ENCODE measurements around the gene PCNX2.
A peak's percentile ranks its signal among the peaks of the same experiment; 100 is the strongest.

PCNX2 gene

DNA sequence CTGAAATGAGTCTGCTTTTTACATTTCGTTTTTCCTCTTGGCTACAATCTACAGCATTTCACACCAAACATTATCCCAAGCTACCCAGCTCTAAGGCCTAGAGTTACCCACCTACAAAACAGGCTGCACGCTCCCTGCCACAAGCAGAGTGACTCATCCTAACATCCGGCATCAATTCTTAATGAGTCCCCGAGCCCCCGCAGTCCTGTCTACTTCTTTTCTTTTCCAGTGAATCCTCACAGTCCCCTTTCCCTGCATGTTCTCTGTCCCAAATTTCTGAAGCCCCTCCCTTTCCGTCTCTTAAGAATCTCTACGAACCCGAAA, 650 bp downstream of the PCNX2 start:
- Histone ChIP-seq H3K4me1 (peaks cover 0 to 8% (median 6%) of the 10 kb centered on the region in 4 donors), H3K27ac (peak overlapping the region in 1 of 2 donors; percentile 22), H3K36me3 (no peaks in the 10 kb centered on the region), H3K27me3 (peaks cover 0 to 9% of the 10 kb centered on the region in 2 donors), H3K4me3 (peak overlapping the region; percentile 52 to 69), H3K9me3 (no peaks in the 10 kb centered on the region)
- no peak for DNase-seq
- intact Hi-C loops (cut with DNase I; ENCODE audit: low total_unique reads): no loop called here
- TF ChIP-seq, protein P1, sequence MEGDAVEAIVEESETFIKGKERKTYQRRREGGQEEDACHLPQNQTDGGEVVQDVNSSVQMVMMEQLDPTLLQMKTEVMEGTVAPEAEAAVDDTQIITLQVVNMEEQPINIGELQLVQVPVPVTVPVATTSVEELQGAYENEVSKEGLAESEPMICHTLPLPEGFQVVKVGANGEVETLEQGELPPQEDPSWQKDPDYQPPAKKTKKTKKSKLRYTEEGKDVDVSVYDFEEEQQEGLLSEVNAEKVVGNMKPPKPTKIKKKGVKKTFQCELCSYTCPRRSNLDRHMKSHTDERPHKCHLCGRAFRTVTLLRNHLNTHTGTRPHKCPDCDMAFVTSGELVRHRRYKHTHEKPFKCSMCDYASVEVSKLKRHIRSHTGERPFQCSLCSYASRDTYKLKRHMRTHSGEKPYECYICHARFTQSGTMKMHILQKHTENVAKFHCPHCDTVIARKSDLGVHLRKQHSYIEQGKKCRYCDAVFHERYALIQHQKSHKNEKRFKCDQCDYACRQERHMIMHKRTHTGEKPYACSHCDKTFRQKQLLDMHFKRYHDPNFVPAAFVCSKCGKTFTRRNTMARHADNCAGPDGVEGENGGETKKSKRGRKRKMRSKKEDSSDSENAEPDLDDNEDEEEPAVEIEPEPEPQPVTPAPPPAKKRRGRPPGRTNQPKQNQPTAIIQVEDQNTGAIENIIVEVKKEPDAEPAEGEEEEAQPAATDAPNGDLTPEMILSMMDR (IDR thresholded peaks at IDR 0.05): no peak

DNA sequence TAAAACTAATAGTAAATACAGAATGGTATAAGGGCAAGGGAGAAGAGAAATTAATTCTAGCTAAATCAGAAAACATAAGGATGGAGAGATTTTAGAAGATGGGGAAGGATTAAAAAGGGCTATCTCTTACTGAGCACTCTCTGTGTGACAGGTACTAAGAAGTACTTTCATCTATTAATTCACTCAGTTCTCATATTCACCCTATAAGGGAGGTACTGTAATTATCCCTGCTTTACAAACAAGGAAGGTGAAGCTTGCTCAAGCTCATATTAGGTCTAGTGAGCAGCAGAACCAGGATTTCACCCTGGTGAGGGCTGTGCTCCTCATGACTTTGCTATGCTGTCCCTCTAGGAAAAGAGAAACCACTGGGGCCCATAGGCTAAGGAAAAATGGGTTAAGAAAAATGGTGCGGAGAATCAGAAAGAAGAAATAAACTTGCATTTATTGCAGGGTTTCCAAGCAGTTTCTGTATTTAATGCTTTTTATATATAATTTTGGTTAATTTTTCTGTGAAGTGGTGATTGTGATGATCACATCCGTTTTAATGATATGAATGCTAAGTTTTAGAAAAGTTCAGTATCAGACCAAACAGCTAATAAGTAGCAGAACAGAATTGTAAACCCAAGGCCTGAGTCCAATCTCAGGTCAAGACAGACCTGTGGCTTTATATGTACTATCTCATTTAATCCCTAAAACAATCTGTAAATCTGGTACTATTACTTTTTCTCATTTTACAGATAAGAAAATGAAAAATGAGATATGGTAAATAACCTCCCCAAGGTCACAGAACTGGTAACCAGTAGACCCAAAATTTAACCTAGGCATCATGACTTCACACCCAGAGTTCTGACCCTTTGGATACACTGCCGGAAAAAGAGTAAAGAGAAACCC, 1.7 kb downstream of the PCNX2 start:
- TF ChIP-seq, protein P1 (IDR thresholded peaks at IDR 0.05): no peak
- intact Hi-C loops (cut with DNase I; ENCODE audit: low total_unique reads): no loop called here
- no peaks in the 10 kb centered on the region for H3K36me3 ChIP-seq
- H3K4me1 ChIP-seq: peaks cover 0 to 8% (median 6%) of the 10 kb centered on the region in 4 donors
- H3K27me3 ChIP-seq: peaks cover 0 to 9% of the 10 kb centered on the region in 2 donors
- H3K4me3 ChIP-seq: no peak overlapping the region
- H3K9me3 ChIP-seq: no peaks in the 10 kb centered on the region
- no peak overlapping the region for H3K27ac ChIP-seq
- DNase-seq: no peak

DNA sequence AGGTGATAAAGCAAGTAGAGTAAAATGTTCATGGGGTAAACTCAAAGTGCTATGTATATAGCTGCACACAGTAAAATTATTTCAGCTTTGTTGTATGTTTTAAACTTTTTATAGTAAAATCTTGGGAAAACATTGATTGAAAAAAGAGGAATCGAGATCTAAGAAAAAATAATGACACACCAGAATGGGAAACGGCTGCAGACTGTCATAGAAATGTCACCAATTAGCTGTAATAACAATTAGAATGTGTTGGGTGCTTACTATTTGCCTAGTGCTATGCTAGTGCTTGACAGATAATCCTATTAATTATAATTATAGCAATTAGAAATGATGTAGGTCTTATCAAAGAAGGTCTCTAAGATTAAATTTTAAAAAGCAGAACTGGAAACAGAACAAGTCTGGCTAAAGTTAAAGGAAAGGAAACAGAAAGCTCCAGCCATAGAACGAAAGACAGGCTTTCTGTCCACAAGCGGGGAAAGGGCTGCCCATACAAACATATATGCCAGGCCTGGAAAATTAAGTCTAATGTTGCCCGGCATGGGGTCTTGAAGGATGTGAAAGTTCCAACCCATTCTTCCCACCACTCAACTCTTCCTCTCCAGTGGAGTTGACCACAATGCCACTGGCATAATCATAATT, 5.0 kb downstream of the PCNX2 start:
- no peak overlapping the region for H3K27ac ChIP-seq
- TF ChIP-seq, protein P1 (IDR thresholded peaks at IDR 0.05): no peak
- H3K36me3 ChIP-seq: no peaks in the 10 kb centered on the region
- no peaks in the 10 kb centered on the region for H3K9me3 ChIP-seq
- DNase-seq: no peak
- H3K27me3 ChIP-seq: no peaks in the 10 kb centered on the region
- H3K4me1 ChIP-seq: peaks cover 0 to 6% (median 4%) of the 10 kb centered on the region in 4 donors
- H3K4me3 ChIP-seq: no peak overlapping the region
- intact Hi-C loops (cut with DNase I; ENCODE audit: low total_unique reads): no loop called here

DNA sequence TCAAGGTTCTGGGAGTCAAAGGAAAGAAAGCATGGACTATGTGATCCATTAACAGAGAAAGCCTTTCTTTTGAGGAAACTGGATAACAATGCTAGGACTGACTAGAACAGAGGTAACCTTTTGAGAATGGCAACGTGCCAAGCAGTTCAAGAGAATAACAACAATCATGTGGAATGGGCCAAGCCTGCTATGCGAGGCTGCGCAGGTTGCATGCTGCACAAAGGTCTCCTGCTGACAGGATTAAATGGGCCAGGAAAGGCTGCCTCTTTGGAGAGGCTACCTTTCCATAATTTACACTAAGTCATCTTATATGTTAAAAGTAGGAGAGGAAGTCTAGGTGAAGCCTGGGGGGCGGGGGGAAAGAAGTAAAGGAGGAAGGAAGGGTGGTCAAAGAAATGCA, 5.8 kb downstream of the PCNX2 start:
- no peaks in the 10 kb centered on the region for H3K36me3 ChIP-seq
- intact Hi-C loops (cut with DNase I; ENCODE audit: low total_unique reads): no loop called here
- no peak overlapping the region for H3K27ac ChIP-seq
- TF ChIP-seq, protein P1 (IDR thresholded peaks at IDR 0.05): no peak
- no peak overlapping the region for H3K4me3 ChIP-seq
- no peaks in the 10 kb centered on the region for H3K4me1 ChIP-seq
- H3K9me3 ChIP-seq: no peaks in the 10 kb centered on the region
- H3K27me3 ChIP-seq: no peaks in the 10 kb centered on the region
- no peak for DNase-seq

DNA sequence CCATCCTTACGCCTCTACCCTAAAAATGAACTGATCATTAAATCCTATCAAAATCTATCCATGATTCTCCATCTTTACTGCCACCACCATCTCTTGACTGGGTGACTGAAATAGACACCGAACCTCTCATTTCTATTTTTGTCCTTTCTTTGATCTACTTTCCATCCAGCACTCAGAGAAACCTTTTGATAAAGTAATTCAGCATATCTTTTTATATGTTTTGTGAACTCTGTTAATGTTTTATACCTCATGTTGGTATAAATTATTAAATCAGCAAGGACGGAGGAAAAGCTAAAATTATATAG, 13.0 kb downstream of the PCNX2 start:
- no peaks in the 10 kb centered on the region for H3K27me3 ChIP-seq
- H3K4me1 ChIP-seq: no peaks in the 10 kb centered on the region
- H3K9me3 ChIP-seq: no peaks in the 10 kb centered on the region
- TF ChIP-seq, protein P1 (IDR thresholded peaks at IDR 0.05): no peak
- H3K36me3 ChIP-seq: no peaks in the 10 kb centered on the region
- H3K27ac ChIP-seq: no peak overlapping the region
- H3K4me3 ChIP-seq: no peak overlapping the region
- no peak for DNase-seq
- intact Hi-C loops (cut with DNase I; ENCODE audit: low total_unique reads): no loop called here

All from tibial artery (tissue), 4 donors.